Hematopoietic multipotent progenitor cell treated with erythropoietin and hydrocortisone succinate and interleukin-3 and kit ligand, for 4 days (in vitro differentiated cells): ENCODE results near the gene MYOD1.
A peak's percentile ranks its signal among the peaks of the same experiment; 100 is the strongest.

Experiments
- DNase-seq: peaks from one replicate; pipeline ENCODE4 v3.0.0-alpha.2; 2015

Gene MYOD1

GRCh38 chr11:17735818-17736578, 16.6 kb downstream of the MYOD1 start:
- DNase-seq: no peak

- no peak for DNase-seq
Measured at GRCh38 chr11:17736579-17736893, 17.2 kb downstream of the MYOD1 start.

DNA sequence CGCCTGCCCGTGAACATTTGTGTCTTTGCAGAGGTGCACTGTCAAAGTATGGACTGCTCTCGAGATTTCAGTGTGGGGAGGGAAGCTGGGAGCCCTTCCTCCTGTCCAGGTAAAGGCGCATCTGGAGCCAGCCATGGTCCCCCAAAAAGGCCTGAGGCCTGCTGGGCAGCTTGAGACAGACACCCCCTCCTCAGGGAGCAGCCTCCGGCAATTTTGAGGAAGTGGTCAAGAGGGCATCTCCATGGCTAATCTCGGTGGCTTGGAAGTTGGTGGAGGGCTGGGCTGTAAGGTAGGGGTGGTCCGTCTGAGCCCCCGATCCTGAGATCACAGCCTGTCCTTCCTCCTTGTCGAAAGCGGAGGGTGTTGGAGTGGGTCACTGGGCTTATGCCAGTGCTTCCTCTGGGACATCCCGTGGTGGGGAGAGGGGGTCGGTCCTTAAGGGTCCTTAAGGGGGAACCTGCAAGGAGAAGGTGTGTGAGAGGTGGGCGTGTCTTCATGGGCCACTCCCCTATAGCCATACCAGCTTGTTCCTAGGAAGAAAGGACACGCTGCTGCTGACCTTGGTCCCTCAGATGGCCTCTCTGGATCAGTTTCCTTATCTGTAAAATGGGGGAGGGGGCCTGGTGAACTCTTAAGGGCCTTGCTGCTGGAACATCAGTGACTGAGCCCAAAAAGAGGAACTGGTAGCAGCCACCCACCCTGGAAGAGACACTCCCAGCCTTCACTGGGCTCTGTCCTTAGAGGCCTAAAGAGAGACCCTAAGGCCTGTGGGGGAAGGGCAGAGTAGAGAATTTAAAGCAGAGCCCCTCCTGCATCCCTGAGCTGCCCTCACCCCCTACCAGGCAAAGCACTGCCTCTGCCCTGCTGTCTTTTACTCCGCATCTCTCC, 17.8 kb downstream of the MYOD1 start:
- peak; percentile 31 for DNase-seq

DNA sequence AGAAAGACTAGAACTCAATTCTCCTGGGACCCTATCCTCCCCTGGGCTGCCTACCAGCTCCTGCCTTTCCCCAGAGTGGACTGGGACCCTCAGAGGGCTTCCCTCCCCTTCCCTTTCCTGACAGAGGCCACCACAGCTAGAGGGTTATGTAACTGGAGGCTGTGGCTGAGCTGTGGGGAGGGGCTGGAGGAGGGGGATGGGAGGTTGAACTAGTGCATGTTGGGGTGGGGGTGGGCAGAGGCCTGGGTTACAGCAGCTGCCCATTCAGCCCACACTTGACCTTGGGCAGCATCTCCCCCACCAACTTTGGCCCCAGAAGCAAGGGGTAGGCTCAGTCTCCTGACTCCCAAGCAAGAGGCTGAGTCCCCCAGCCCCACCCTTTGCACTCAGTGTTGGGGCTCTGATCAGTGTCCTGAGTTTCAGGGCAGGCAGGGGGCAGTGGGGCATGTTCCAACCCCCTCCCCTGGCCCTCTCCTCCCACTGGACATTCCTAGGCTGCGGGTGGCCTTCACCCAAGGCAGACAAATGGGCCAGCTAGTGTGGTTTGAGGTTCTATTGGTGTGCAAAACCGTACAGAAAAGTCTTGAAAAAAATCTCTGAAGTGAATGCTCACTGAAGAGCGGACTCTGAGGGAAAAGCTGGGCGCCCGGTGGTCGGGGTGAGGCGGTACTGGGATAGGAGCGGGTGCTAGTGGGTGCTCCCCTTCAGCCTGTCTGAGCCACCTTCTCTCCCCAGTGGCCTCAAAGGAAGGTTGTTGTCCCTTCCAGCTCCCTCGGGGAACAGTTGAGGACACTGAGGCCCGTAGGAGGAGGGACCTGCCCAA, 19.0 kb downstream of the MYOD1 start:
- DNase-seq: no peak

DNA sequence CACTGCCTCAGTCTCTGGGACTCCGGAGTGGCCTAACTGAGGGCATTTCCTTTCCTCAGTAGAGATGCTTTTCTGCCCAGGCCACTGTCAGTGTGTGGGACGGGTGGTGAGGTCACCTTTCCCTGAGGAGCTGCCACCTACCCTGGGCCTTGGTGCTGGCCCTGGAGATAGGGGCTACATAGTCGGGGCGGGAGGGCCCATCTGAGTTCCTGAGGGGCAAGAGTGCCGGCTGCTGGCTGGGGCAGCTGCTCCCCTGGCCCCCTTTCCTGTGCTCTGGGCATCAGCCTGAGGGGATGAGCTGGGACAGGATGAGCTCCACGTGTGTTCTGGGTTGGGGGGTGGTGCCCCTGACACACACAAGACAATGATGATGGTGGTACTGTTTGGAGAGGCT, 20.6 kb downstream of the MYOD1 start:
- no peak for DNase-seq

GRCh38 chr11:17740649-17741235, 21.4 kb downstream of the MYOD1 start:
- DNase-seq: no peak

GRCh38 chr11:17741487-17741886, 22.1 kb downstream of the MYOD1 start:
- DNase-seq: no peak

- no peak for DNase-seq
Measured at GRCh38 chr11:17742019-17742418, 22.6 kb downstream of the MYOD1 start.

DNA sequence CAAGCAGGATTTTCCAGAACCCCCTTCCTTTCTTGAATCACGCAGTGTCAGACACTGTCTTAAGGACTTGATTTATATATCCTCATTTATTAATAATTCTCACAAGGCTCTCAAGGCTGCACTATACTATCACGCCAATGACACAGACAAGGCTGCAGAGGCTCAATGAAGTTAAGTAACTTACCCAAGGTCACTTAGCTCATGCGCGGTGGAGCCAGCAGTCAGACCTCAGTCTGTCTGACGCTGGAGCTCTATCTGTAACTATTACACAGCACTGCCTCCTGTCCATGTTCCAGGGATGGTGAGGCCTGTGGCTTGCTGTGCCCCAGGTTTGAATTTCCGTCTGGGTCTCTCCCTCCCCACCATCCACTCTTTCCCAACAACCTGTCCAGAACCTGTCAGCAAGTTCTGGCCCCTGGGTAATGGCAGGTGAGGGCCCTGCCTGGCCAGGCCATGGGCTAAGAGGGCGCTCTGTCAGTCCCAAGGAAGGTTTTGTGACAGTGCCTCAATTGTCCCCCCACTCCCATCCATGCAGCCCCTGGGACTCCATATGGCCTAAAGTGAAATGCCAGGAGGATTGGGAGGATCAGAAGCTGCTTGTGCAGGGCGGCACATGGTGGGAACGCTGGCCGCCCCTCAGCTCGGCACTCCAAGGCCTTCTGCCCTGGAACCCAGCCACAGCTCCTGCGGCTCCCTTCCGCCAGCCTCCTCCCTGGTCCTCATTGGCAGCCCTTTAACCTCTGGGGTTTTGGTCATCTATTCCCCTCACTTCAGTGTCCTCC, 23.8 kb downstream of the MYOD1 start:
- DNase-seq: no peak

DNA sequence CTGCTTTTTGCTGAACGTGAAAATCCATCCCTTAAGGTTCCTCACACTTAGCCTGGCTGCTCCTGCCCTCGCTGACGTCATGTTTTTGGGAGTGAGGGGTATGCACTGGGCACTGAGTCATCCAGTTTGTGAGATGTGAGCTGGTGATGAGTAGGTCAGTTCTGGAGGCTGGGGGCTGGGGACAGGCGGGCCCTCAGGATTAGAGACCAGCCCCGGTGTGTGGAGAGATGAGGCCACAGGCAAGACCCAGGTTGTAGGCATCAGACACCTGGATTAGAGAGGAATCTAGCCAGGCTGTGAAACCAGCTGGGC, 24.4 kb downstream of the MYOD1 start:
- no peak for DNase-seq

DNA sequence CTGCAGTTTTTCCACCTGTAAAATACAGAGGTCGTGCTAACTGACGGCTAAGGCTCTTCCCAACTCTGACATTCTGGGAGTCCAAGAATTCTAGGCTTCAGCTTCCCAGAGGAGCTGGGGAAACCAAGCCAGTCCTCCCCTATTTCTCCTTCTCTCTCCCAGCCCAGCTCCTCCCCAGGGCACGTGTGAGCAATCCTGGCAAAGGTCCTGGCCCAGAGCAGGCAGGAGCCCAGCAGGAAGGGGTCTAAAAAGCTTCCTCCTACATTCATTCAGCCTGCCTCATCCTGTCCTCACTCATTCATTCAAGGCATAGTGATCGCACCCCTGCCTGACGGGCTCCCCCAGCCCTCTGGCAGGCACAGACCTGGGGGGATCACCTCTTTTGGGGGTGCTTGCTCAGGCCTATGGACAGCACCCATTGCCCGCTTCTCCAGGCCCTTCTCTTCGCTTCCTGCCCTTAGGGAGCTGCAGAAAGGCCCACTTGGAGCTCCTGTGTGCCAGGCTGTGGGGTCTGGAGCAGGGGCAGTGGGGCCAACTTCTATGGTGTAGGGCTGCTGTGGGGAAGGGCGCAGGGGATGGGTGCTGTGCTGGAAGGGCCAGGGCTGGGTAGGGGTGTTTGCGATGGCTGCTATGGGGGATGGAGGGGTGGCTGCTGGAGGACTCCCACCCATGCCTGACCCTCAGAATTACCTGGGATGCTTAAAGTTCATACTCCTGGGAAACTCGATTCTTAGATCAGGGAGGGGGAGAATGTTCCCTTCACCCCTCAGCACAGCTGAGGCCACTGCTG, 25.0 kb downstream of the MYOD1 start:
- no peak for DNase-seq

- no peak for DNase-seq
Measured at GRCh38 chr11:17745023-17745772, 25.8 kb downstream of the MYOD1 start.

GRCh38 chr11:17746096-17746495, 26.7 kb downstream of the MYOD1 start:
- DNase-seq: no peak

DNA sequence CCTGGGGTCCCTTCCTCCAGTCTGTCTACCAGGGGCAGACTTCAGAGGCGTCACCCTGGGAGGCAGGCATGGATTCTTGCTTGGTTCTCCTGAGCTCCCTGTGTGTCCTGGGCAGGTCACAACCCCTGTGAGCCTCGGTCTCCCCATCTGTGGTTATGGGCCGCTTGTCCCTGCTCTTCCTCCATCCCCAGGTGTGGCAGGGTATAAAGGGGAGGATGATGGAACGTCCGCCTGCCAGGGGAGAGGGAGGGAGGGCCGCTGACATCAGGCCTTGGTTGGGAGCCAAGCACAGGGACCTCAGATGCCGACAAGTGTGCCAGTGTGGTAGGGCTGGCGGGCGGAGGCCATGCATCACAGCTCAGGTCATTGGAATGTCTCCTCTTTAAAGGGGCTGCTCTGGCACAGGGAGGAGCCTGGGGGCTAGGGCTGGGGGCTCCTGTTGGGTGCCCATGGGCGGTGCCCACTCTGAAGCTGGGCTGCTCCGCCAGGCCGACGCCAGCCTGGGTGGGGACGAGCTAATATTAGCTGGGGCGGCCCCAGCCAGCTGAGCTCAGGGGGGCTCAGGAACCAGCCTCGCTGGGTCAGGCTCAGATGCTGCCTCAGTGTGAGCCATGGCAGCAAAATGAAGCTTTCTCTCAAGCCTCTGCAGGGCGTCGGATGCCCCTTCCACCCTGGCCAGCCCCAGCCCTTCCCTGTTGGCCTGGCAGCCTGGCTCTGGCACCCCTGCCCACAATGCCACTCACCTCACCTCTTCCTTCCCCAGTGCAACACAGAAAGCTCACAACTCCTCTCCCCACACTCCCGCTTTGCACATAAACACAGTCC, 28.0 kb downstream of the MYOD1 start:
- no peak for DNase-seq

DNA sequence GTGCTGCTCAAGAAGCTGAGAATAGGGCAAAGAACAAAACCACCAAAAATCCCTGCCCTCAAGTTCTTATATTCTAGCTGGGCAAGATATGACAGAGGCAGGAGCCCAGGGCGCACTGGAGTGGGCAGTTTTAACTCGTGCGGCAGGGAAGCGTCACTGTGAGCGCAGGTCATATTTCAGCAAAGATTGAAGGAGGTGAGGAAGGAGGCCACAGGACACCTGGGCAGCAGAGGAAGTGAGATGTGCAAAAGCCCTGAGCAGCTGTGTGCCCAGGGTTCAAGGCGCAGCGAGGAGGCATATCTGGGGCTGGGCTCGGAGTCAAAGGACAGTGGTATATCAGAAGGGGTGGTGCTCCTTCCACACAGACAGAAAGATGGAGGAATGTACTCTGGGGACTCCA, 28.7 kb downstream of the MYOD1 start:
- no peak for DNase-seq

DNA sequence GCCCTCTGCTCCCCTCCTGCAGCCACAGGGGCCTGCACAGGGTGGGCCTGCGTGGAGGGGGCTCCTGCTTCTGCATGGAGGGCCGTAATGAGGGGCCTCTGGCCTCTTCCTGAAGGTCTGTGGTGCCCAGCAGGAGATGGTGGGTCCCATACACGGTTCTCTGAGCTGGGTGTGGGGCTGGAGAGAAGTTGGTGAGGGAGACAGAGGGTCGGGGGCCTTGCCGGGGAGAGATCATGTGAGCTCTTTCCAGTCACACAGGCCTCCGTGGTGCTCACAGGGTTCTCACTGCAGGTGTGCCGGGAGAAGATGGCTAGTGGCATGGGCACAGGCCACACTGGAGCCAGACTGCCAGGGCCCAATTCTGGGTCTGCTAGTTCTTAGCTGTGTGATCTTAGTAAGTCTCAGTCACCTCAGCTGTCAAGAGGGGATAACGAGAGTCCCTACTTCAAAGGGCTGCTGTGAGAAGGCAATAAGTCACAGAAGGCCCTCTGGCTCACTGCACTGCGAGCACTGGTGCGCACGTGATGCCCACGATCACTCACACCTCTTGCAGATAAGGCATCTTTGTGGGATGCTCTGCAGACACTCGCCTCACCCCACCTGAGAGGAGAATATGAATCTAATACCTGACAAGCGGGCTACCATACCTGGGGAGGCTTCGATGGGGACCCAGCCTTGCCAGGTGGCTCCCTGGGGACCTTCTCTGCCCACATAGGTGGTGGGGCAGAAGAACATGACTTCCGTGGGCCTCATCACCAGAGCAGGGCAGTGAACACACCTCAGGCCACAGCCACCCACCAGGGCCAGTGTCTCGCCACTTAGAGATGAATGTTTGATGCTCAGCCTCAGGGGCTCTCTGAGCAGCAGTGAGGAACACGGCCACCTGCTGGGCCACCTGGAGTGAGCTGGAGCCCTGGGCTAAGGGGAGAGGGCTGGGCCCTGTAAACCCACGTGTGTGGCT, 29.7 kb downstream of the MYOD1 start:
- DNase-seq: no peak

- no peak for DNase-seq
Measured at GRCh38 chr11:17750013-17750800, 30.8 kb downstream of the MYOD1 start.

GRCh38 chr11:17750801-17751165, 31.4 kb downstream of the MYOD1 start:
- DNase-seq: no peak
